ENCODE data around the gene HOXB13. TPM values are rescaled to one million over a fixed set of nuclear protein-coding genes. Genes with fewer than 3 reads are reported as not detected.

HOXB13 gene
- total RNA-seq, 2 experiments from 2014 or later, result not detected

Other genes starting within 250 kb of the HOXB13 start
- not detected for gene HOXB1, start 197.7 kb downstream of the HOXB13 start, total RNA-seq
- gene HOXB2, start 183.6 kb downstream of the HOXB13 start, total RNA-seq, result 10 to 100 TPM; 13.0 to 13.4 TPM
- 1 to 10 TPM; 3.3 to 3.8 TPM for gene HOXB4, start 150.4 kb downstream of the HOXB13 start, total RNA-seq
- gene HOXB3, start 138.5 kb downstream of the HOXB13 start, total RNA-seq, result 1 to 10 TPM; 3.0 to 3.5 TPM
- gene HOXB5, start 135.0 kb downstream of the HOXB13 start, total RNA-seq, result not detected
- under 1 TPM; 0.25 to 0.48 TPM for gene HOXB6, start 123.8 kb downstream of the HOXB13 start, total RNA-seq
- under 1 TPM; 0.59 to 0.73 TPM for gene HOXB7, start 117.7 kb downstream of the HOXB13 start, total RNA-seq
- under 1 TPM in 1 of 2 experiments, not detected in 1; 0.19 TPM for gene HOXB8, start 113.5 kb downstream of the HOXB13 start, total RNA-seq
- gene HOXB9, start 102.4 kb downstream of the HOXB13 start, total RNA-seq, result 1 to 10 TPM; 5.1 to 5.5 TPM
- not detected for gene PRAC1, start 6.2 kb downstream of the HOXB13 start, total RNA-seq
- not detected for gene PRAC2, start 5.6 kb downstream of the HOXB13 start, total RNA-seq
- not detected for gene TTLL6, start 88.5 kb upstream of the HOXB13 start, total RNA-seq
- gene CALCOCO2, start 102.3 kb upstream of the HOXB13 start, total RNA-seq, result 10 to 100 TPM; 68.4 to 83.8 TPM
- gene ATP5MC1, start 164.0 kb upstream of the HOXB13 start, total RNA-seq, result 100 to 1,000 TPM; 138 TPM
- 10 to 100 TPM; 92.5 to 95.7 TPM for gene UBE2Z, start 179.7 kb upstream of the HOXB13 start, total RNA-seq
- 100 to 1,000 TPM; 144 to 162 TPM for gene SNF8, start 216.1 kb upstream of the HOXB13 start, total RNA-seq
- not detected for gene GIP, start 239.8 kb upstream of the HOXB13 start, total RNA-seq

All from activated CD8-positive, alpha-beta memory T cell treated with anti-CD3 and anti-CD28 coated beads for 36 hours (primary cell).